Measurements from ENCODE around the gene FAM184A. TPM values are rescaled to one million over a fixed set of nuclear protein-coding genes. Genes with fewer than 3 reads are reported as not detected.
A peak's percentile ranks its signal among the peaks of the same experiment; 100 is the strongest.

The FAM184A gene
- total RNA-seq, 1 experiment from 2014 or later: 13.3 TPM

GRCh38 chr6:119116712-119117281 is 38.3 kb upstream of the FAM184A start:
- H3K4me3 Mint-ChIP-seq: no peak overlapping the region
- H3K9me3 Mint-ChIP-seq: no peaks in the 10 kb centered on the region
- H3K27ac Mint-ChIP-seq: no peak overlapping the region
- ChIA-PET POLR2A (no interaction called here), CTCF (no interaction called here)
- peak; percentile 35 for DNase-seq (ENCODE audit: low spot score)
- H3K36me3 Mint-ChIP-seq: no peaks in the 10 kb centered on the region
- TF ChIP-seq CTCF (IDR thresholded peaks at IDR 0.05) (peak; percentile 29), MLX (CRISPR knock-in tag; IDR thresholded peaks at IDR 0.05) (no peak)
- peak; percentile 55 for ATAC-seq
- H3K4me1 Mint-ChIP-seq: peaks cover 29% of the 10 kb centered on the region
- peaks cover 6% of the 10 kb centered on the region for H3K27me3 Mint-ChIP-seq (ENCODE audit: low read depth)

- no peak overlapping the region for H3K27ac Mint-ChIP-seq
- H3K4me3 Mint-ChIP-seq: no peak overlapping the region
- ATAC-seq (no peak), DNase-seq (ENCODE audit: low spot score) (no peak)
- CTCF ChIA-PET: interaction anchor here (0.7 kb wide), 1 partner anchor 151 kb away, joined by 3 read pairs; no protein-coding TSS in a partner anchor
- POLR2A ChIA-PET: no interaction called here
- peaks cover 34% of the 10 kb centered on the region for H3K4me1 Mint-ChIP-seq
- H3K36me3 Mint-ChIP-seq: no peaks in the 10 kb centered on the region
- H3K27me3 Mint-ChIP-seq (ENCODE audit: low read depth): peaks cover 6% of the 10 kb centered on the region
- TF ChIP-seq ZBTB21 (CRISPR knock-in tag; IDR thresholded peaks at IDR 0.05; ENCODE audit: borderline replicate concordance): no peak
- TF ChIP-seq NFATC4 (CRISPR knock-in tag; IDR thresholded peaks at IDR 0.05): no peak
- no peak for TF ChIP-seq ZNF121 (CRISPR knock-in tag; IDR thresholded peaks at IDR 0.05)
- TF ChIP-seq ZNF532 (CRISPR knock-in tag; IDR thresholded peaks at IDR 0.05; ENCODE audit: borderline replicate concordance): no peak
- no peak for TF ChIP-seq CREM (CRISPR knock-in tag; IDR thresholded peaks at IDR 0.05)
- TF ChIP-seq ZNF396 (CRISPR knock-in tag; IDR thresholded peaks at IDR 0.05; ENCODE audit: borderline replicate concordance): no peak
- TF ChIP-seq SOX15 (CRISPR knock-in tag; IDR thresholded peaks at IDR 0.05): no peak
- TF ChIP-seq PRDM15 (CRISPR knock-in tag; IDR thresholded peaks at IDR 0.05): no peak
- no peak for TF ChIP-seq SP1 (CRISPR knock-in tag; conservative IDR thresholded peaks at IDR 0.05)
- no peak for TF ChIP-seq MXD4 (CRISPR knock-in tag; IDR thresholded peaks at IDR 0.05; ENCODE audit: borderline replicate concordance)
- no peak for TF ChIP-seq ZMAT4 (CRISPR knock-in tag; IDR thresholded peaks at IDR 0.05)
- no peak for TF ChIP-seq AR (CRISPR knock-in tag; IDR thresholded peaks at IDR 0.05)
- TF ChIP-seq ZNF138 (CRISPR knock-in tag; conservative IDR thresholded peaks at IDR 0.05): no peak
- TF ChIP-seq ATF2 (CRISPR knock-in tag; IDR thresholded peaks at IDR 0.05; ENCODE audit: borderline replicate concordance, low read depth): no peak
- TF ChIP-seq FOXP4 (CRISPR knock-in tag; IDR thresholded peaks at IDR 0.05): no peak
- H3K9me3 Mint-ChIP-seq: no peaks in the 10 kb centered on the region
These were observed 35.5 kb upstream of the FAM184A start for GRCh38 chr6:119113961-119114360.

All from WTC11 (cell line).